Panc1 (cell line): Measurements from ENCODE around the gene CAD. TPM values are rescaled to one million over a fixed set of nuclear protein-coding genes. Genes with fewer than 3 reads are reported as not detected.

Experiments
- ATAC-seq: fragments of 200-7000 bp; cut with Tn5 transposase; 2 replicates; pipeline ENCODE4 v1.9.1; 2020; ENCODE audit warnings: mild to moderate bottlenecking, moderate library complexity
- BruUV-seq: library from RNA; stranded (reverse); fragments of 400-500 nt; replicated peaks from 2 replicates; lab custom pipeline; 2021; lab: Mats Ljungman, UMichigan
- CTCF ChIA-PET: fragments of 300-600 bp; sonication (Branson Sonifier 250); formaldehyde crosslinking; loops from one replicate; lab custom pipeline; 2022; ENCODE audit warnings: antibody characterized with exemption; lab: Charles Lee
- POLR2A ChIA-PET: fragments of 300-600 bp; sonication (Branson Sonifier 250); formaldehyde crosslinking; loops from one replicate; lab custom pipeline; 2022; ENCODE audit warnings: antibody characterized with exemption; lab: Charles Lee
- DNase-seq: peaks from one replicate; pipeline ENCODE4 v3.0.0-alpha.2; 2010; ENCODE audit warnings: low read depth, low spot score
- H3K27ac ChIP-seq: 2 replicates; pipeline ENCODE4 v1.5.1; 2011; ENCODE audit warnings: mild to moderate bottlenecking, low read length, inconsistent platforms
- H3K27me3 ChIP-seq: fragments of 200-500 bp; sonication (Bioruptor generic); 2 replicates; pipeline ENCODE4 v1.6.0; 2014; ENCODE audit warnings: low read length, inconsistent platforms; ENCODE audit not compliant: control insufficient read depth, insufficient read depth
- H3K36me3 ChIP-seq: fragments of 200-500 bp; sonication (Bioruptor generic); 2 replicates; pipeline ENCODE4 v1.5.1; 2014; ENCODE audit warnings: inconsistent platforms, mild to moderate bottlenecking, low read length, moderate library complexity; ENCODE audit not compliant: control insufficient read depth, insufficient read depth
- H3K4me1 ChIP-seq: 2 replicates; pipeline ENCODE4 v1.5.1; 2011; ENCODE audit warnings: inconsistent platforms, mild to moderate bottlenecking, low read length, moderate library complexity; ENCODE audit not compliant: control insufficient read depth, insufficient read depth
- H3K4me3 ChIP-seq, 2 experiments: 2 replicates each; pipeline ENCODE4 v1.5.1; 2011 to 2012; ENCODE audit warnings: low read depth in 2 of 2, low read length in 2 of 2, mild to moderate bottlenecking in 2 of 2, inconsistent platforms in 1 of 2, moderate library complexity in 1 of 2
- H3K9me3 ChIP-seq: fragments of 200-500 bp; sonication (Bioruptor generic); 2 replicates; pipeline ENCODE4 v1.5.1; 2014; ENCODE audit warnings: low read depth, mild to moderate bottlenecking, inconsistent platforms, low read length, moderate library complexity; ENCODE audit not compliant: control insufficient read depth, insufficient read depth
- CTCF ChIP-seq: fragments of 450-650 bp; IDR thresholded peaks from 2 replicates; pipeline ENCODE4 v1.5.1; 2017; ENCODE audit warnings: mild to moderate bottlenecking
- POLR2AphosphoS5 ChIP-seq: IDR thresholded peaks from 2 replicates; pipeline ENCODE4 v1.6.1; 2012; ENCODE audit warnings: mild to moderate bottlenecking, low read depth, low read length, moderate library complexity
- REST ChIP-seq, 2 experiments: IDR thresholded peaks; 2 replicates each; pipeline ENCODE4 v1.6.1; 2011 to 2012; ENCODE audit warnings: low read depth in 2 of 2, control low read depth in 1 of 2, low read length in 1 of 2, mild to moderate bottlenecking in 1 of 2, moderate library complexity in 1 of 2; ENCODE audit not compliant: insufficient read depth in 1 of 2
- SIN3A ChIP-seq: IDR thresholded peaks from 2 replicates; pipeline ENCODE4 v1.6.1; 2012; ENCODE audit warnings: low read depth, mild to moderate bottlenecking, low read length, moderate library complexity, borderline replicate concordance; ENCODE audit not compliant: insufficient read depth
- TCF7L2 ChIP-seq: IDR thresholded peaks from 2 replicates; pipeline ENCODE4 v1.6.1; 2011; ENCODE audit warnings: mild to moderate bottlenecking, low read depth, low read length, inconsistent platforms
- in situ Hi-C: cut with HindIII; loops from 2 replicates; pipeline ENCODE4 v1.10.0; 2016; ENCODE audit warnings: low sequenced_read_pairs, low pct_unique_long_range_greater_than_20kb
- intact Hi-C: fragments of 100-400 bp; cut with micrococcal nuclease; formaldehyde crosslinking; loops from one replicate; pipeline ENCODE4 v1.10.0; 2022; ENCODE audit not compliant: unreplicated experiment
- total RNA-seq: library from RNA; stranded (reverse); gene quantifications from one replicate; pipeline ENCODE4 v1.2.1, GENCODE V29; 2021; ENCODE audit not compliant: unreplicated experiment

CAD gene
- total RNA-seq, 1 experiment from 2014 or later, result 76.7 TPM

- no peak for ATAC-seq
- POLR2A ChIA-PET, result interaction anchor here (0.6 kb wide), 1 partner anchor 32 kb away, joined by 4 read pairs; no protein-coding TSS in a partner anchor
- in situ Hi-C loops, result no loop called here
These were observed 34.8 kb upstream of the CAD start for GRCh38 chr2:27182346-27182745.

GRCh38 chr2:27184115-27184514 is 33.1 kb upstream of the CAD start:
- H3K27ac ChIP-seq, result no peak overlapping the region
- H3K4me1 ChIP-seq, result no peaks in the 10 kb centered on the region
- H3K27me3 ChIP-seq, result peaks cover under 1% of the 10 kb centered on the region; the same call in 1 of the 2 replicates
- no peak for DNase-seq
- in situ Hi-C loops (no loop called here), intact Hi-C loops (no loop called here)
- BruUV-seq, result no TSS peak
- CTCF ChIA-PET, result no interaction called here
- no peak for ATAC-seq
- TF ChIP-seq POLR2AphosphoS5 (no peak), CTCF (no peak), TCF7L2 (no peak), SIN3A (no peak), REST (IDR thresholded peaks at IDR 0.05; ENCODE audit: insufficient read depth in 1 of 2, low read depth in 2 of 2, low read length in 1 of 2) (no peak)
- no peak overlapping the region for H3K4me3 ChIP-seq
- no peaks in the 10 kb centered on the region for H3K9me3 ChIP-seq
- H3K36me3 ChIP-seq, result no peaks in the 10 kb centered on the region
- POLR2A ChIA-PET, result no interaction called here

More at GRCh38 chr2:27182346-27182745, 34.8 kb upstream of the CAD start:
- Histone ChIP-seq H3K4me3 (no peak overlapping the region), H3K27ac (no peak overlapping the region), H3K4me1 (no peaks in the 10 kb centered on the region), H3K9me3 (no peaks in the 10 kb centered on the region), H3K36me3 (no peaks in the 10 kb centered on the region), H3K27me3 (peaks cover 2% of the 10 kb centered on the region)
- no TSS peak for BruUV-seq
- no peak for DNase-seq
- intact Hi-C loops, result no loop called here
- TF ChIP-seq TCF7L2 (no peak), REST (IDR thresholded peaks at IDR 0.05; ENCODE audit: insufficient read depth in 1 of 2, low read depth in 2 of 2, low read length in 1 of 2) (no peak), POLR2AphosphoS5 (no peak), SIN3A (no peak), CTCF (no peak)
- CTCF ChIA-PET, result no interaction called here
